IgD-negative memory B cell (primary cell): ENCODE results near the gene DSP. TPM values are rescaled to one million over a fixed set of nuclear protein-coding genes. Genes with fewer than 3 reads are reported as not detected.

Experiments
- H3K27ac Mint-ChIP-seq, 3 donors: one replicate each; pipeline ENCODE4 v1.8.0; 2020 to 2022; ENCODE audit warnings: mild to moderate bottlenecking in 3 of 3, mixed read lengths in 3 of 3, moderate library complexity in 1 of 3
- H3K27me3 Mint-ChIP-seq: one replicate; pipeline ENCODE4 v1.8.0; 2021; ENCODE audit warnings: mixed read lengths
- H3K36me3 Mint-ChIP-seq: one replicate; pipeline ENCODE4 v1.8.0; 2020; ENCODE audit warnings: mild to moderate bottlenecking, mixed read lengths
- H3K4me1 Mint-ChIP-seq, 3 donors: one replicate each; pipeline ENCODE4 v1.8.0; 2020 to 2022; ENCODE audit warnings: mixed read lengths in 3 of 3, mild to moderate bottlenecking in 1 of 3
- H3K4me3 Mint-ChIP-seq, 4 donors: one replicate each; pipeline ENCODE4 v1.8.0; 2020 to 2022; ENCODE audit warnings: mild to moderate bottlenecking in 4 of 4, mixed read lengths in 4 of 4, moderate library complexity in 3 of 4
- H3K9me3 Mint-ChIP-seq, 3 donors: one replicate each; pipeline ENCODE4 v1.8.0; 2020 to 2021; ENCODE audit warnings: mixed read lengths in 3 of 3, mild to moderate bottlenecking in 1 of 3
- polyA plus RNA-seq: library from polyadenylated mRNA; unstranded; fragments of 300-500 nt; fragmentation: Illumina TruSeq; gene quantifications from one replicate; pipeline ENCODE4 v1.2.3, GENCODE V29; 2021

Gene DSP
- polyA plus RNA-seq, 1 donor from 2014 or later = 3.2 TPM

DNA sequence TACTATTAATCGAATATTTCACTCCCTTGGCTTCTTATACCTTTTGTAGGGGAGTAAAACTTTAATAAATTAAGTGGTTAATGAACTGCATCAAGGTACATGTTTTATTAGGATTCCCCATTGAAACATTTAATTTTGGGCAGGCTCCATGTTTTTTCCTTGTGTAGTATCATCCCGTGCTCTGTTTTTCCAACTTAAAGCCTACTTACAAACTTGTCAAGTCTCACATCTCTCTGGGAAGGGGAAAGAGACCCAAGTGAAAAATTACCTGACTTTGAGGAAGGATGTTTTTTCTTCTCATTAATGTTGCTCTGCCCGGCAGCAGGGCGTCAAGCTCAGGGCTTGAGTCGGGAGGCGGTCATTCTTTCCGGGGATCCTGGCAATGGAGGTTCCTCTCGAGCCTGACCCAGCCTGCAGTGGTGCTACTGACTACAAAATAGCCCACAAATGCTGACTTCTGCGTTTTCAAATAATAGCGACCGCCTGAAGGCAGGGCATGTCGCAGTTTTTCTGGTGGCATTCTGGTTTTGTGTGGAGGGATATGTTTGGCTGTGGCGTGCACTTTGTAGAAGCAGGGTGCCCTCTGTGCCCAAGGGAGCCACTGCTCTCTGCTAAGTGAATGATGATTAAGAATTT, 2.4 kb downstream of the DSP start:
- Mint-ChIP-seq H3K4me1 (peaks cover 5 to 9% (median 6%) of the 10 kb centered on the region in 3 donors), H3K4me3 (peak overlapping the region in 3 of 4 donors; percentile 67 to 93 (median 77)), H3K27ac (no peak overlapping the region), H3K36me3 (no peaks in the 10 kb centered on the region), H3K9me3 (peaks cover 0 to 2% (median 0%) of the 10 kb centered on the region in 3 donors), H3K27me3 (peaks cover 40% of the 10 kb centered on the region)

DNA sequence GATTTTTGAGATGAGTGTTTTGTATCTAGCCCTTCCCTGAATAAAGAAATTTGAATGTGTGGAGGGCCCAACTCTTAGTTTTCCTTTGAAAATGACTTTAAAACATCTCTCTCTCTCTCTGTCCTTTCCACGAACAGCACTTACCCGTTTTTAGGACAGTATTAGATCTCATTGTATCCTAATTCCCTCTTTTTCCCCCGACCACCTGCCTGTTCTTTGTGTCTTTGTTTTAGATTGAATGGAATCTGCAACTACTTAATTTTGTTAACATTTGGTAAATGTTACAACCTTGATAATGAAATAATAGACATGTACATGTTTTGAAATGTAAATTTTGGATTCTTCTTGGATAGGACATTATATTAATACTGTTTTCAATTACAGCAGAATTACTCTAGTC, 3.1 kb downstream of the DSP start:
- H3K36me3 Mint-ChIP-seq = no peaks in the 10 kb centered on the region
- peak overlapping the region in 1 of 3 donors; percentile 88 for H3K27ac Mint-ChIP-seq
- H3K4me3 Mint-ChIP-seq = peak overlapping the region in 1 of 4 donors; percentile 93
- peaks cover 42% of the 10 kb centered on the region for H3K27me3 Mint-ChIP-seq
- H3K4me1 Mint-ChIP-seq = peaks cover 5 to 9% (median 6%) of the 10 kb centered on the region in 3 donors
- H3K9me3 Mint-ChIP-seq = peaks cover 0 to 2% (median 0%) of the 10 kb centered on the region in 3 donors

- Mint-ChIP-seq H3K27me3 (peaks cover 35% of the 10 kb centered on the region), H3K36me3 (no peaks in the 10 kb centered on the region), H3K4me3 (no peak overlapping the region), H3K27ac (no peak overlapping the region), H3K9me3 (peaks cover 0 to 2% (median 0%) of the 10 kb centered on the region in 3 donors), H3K4me1 (peaks cover 5 to 6% (median 6%) of the 10 kb centered on the region in 3 donors)
Observed at GRCh38 chr6:7545316-7546019, 4.0 kb downstream of the DSP start.

DNA sequence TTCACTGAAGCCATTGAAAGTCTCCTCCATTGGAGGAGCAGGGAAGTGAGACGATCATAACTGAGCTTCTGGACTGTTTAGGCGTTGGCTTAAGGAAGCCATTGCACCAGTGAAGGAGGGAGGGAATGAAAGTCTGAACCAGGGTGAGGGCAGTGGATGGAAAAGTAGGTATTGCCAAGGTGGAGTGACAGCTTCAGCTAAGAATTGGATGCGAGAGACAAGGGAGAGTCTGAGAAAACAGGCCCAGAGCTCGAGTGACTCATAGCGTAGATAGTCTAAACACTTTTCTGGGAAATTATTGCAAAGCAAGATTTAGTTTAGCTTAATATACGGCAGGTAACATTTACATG, 4.5 kb downstream of the DSP start:
- no peaks in the 10 kb centered on the region for H3K36me3 Mint-ChIP-seq
- H3K27me3 Mint-ChIP-seq = peaks cover 30% of the 10 kb centered on the region
- no peak overlapping the region for H3K4me3 Mint-ChIP-seq
- peaks cover under 1 to 6% (median under 1%) of the 10 kb centered on the region in 3 donors for H3K4me1 Mint-ChIP-seq
- peaks cover 0 to 2% (median 0%) of the 10 kb centered on the region in 3 donors for H3K9me3 Mint-ChIP-seq
- H3K27ac Mint-ChIP-seq = no peak overlapping the region

DNA sequence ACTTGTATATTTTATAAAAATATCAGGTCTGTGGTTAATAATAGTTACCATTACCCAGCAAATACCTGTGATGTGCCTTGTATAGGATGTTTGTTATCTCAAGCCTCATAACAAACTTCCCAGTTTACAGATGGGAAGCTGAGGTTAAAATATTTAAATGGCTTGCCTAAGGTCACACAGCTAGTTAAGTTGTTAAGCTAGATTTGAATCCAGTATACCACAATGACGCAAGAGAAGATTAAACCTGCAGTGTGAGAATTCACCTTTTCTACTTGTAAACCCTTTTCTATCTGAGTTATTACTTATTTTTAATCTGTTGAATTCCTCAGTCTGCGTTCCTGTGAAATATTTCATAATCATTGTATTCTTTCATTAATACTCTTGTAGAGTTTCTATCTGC, 4.9 kb downstream of the DSP start:
- Mint-ChIP-seq H3K36me3 (no peaks in the 10 kb centered on the region), H3K4me1 (peaks cover 0 to 6% (median 0%) of the 10 kb centered on the region in 3 donors), H3K9me3 (peaks cover 0 to 2% (median 0%) of the 10 kb centered on the region in 3 donors), H3K4me3 (no peak overlapping the region), H3K27me3 (peaks cover 30% of the 10 kb centered on the region), H3K27ac (no peak overlapping the region)

DNA sequence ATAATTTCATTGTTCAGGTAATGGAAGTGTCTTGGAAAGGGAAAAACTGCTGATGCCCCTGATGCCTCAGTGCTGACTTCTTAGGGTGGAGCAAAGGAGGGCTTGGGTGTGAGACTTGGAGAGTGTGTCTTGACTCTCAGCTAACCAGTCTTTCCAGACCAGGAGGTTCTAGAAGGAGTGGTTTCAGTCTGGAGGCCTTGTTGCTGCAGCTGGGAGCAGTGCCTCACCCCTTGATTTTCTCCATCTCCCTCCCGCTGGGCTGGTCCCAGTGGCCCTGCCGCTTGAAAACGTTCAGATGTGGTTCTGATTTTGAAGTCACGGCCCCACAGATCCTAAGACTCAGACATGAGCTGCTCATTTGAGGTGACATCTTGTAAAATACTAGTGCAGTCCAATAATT, 5.4 kb downstream of the DSP start:
- H3K4me3 Mint-ChIP-seq = no peak overlapping the region
- peaks cover 25% of the 10 kb centered on the region for H3K27me3 Mint-ChIP-seq

DNA sequence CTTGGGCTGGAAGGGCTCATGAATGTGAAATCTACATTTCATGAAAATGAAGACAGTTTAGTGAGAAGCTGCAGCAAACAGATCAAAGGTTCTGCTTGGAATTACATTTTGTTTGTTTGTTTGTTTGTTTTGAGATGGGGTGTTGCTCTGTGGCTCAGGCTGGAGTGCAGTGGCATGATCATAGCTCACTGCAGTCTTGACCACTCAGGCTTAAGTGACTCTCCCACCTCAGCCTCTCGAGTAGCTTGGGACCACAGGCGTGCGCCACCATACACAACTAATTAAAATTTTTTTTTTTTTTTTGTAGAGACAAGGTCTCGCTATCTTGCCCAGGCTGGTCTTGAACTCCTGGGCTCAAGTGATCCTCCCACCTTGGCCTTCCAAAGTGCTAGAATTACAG, 5.8 kb downstream of the DSP start:
- H3K36me3 Mint-ChIP-seq = no peaks in the 10 kb centered on the region
- H3K4me1 Mint-ChIP-seq = peaks cover 0 to 6% (median 0%) of the 10 kb centered on the region in 3 donors
- no peak overlapping the region for H3K4me3 Mint-ChIP-seq
- no peak overlapping the region for H3K27ac Mint-ChIP-seq
- peaks cover 25% of the 10 kb centered on the region for H3K27me3 Mint-ChIP-seq
- H3K9me3 Mint-ChIP-seq = peaks cover 0 to 2% (median 0%) of the 10 kb centered on the region in 3 donors

More for the DNA sequence above, 5.4 kb downstream of the DSP start:
- Mint-ChIP-seq H3K36me3 (no peaks in the 10 kb centered on the region), H3K4me1 (peaks cover 0 to 6% (median 0%) of the 10 kb centered on the region in 3 donors), H3K9me3 (peaks cover 0 to 2% (median 0%) of the 10 kb centered on the region in 3 donors), H3K27ac (no peak overlapping the region)

GRCh38 chr6:7550433-7550801, 8.9 kb downstream of the DSP start:
- no peaks in the 10 kb centered on the region for H3K9me3 Mint-ChIP-seq
- H3K27me3 Mint-ChIP-seq = peaks cover 13% of the 10 kb centered on the region
- H3K36me3 Mint-ChIP-seq = no peaks in the 10 kb centered on the region
- no peak overlapping the region for H3K4me3 Mint-ChIP-seq
- no peak overlapping the region for H3K27ac Mint-ChIP-seq
- H3K4me1 Mint-ChIP-seq = no peaks in the 10 kb centered on the region

- no peak overlapping the region for H3K4me3 Mint-ChIP-seq
- H3K27me3 Mint-ChIP-seq = peaks cover 8% of the 10 kb centered on the region
- H3K27ac Mint-ChIP-seq = no peak overlapping the region
Observed at GRCh38 chr6:7554533-7555275, 13.2 kb downstream of the DSP start.

GRCh38 chr6:7555671-7556070, 14.2 kb downstream of the DSP start:
- Mint-ChIP-seq H3K27ac (no peak overlapping the region), H3K4me1 (no peaks in the 10 kb centered on the region), H3K27me3 (peaks cover 8% of the 10 kb centered on the region), H3K36me3 (no peaks in the 10 kb centered on the region), H3K4me3 (no peak overlapping the region), H3K9me3 (no peaks in the 10 kb centered on the region)

More at GRCh38 chr6:7554533-7555275, 13.2 kb downstream of the DSP start:
- no peaks in the 10 kb centered on the region for H3K9me3 Mint-ChIP-seq
- no peaks in the 10 kb centered on the region for H3K4me1 Mint-ChIP-seq
- H3K36me3 Mint-ChIP-seq = no peaks in the 10 kb centered on the region

- no peaks in the 10 kb centered on the region for H3K36me3 Mint-ChIP-seq
- H3K4me1 Mint-ChIP-seq = no peaks in the 10 kb centered on the region
- no peak overlapping the region for H3K27ac Mint-ChIP-seq
- H3K9me3 Mint-ChIP-seq = no peaks in the 10 kb centered on the region
- H3K27me3 Mint-ChIP-seq = peaks cover 7% of the 10 kb centered on the region
- H3K4me3 Mint-ChIP-seq = no peak overlapping the region
Observed at GRCh38 chr6:7556394-7557106, 15.1 kb downstream of the DSP start.

DNA sequence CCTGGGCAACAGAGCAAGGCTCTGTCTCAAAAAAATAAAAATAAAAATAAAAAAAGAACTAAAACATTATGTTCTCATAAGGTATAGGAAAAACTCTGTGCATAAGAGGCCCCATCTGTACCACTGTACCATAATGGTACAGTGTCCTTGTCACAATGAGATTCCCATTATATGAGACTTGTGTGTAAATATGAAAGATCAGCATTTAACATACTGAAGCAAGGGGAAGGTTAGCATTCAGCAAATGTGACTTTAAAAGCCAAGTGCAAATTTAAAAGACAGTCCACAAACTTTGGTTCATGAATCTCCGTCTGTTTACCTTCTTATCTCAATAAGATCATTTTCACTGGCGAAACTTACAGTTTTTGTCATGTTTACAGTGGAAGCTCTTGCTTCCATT, 16.2 kb downstream of the DSP start:
- Mint-ChIP-seq H3K9me3 (no peaks in the 10 kb centered on the region), H3K27ac (no peak overlapping the region), H3K4me3 (no peak overlapping the region), H3K4me1 (no peaks in the 10 kb centered on the region), H3K36me3 (no peaks in the 10 kb centered on the region), H3K27me3 (peaks cover 7% of the 10 kb centered on the region)

DNA sequence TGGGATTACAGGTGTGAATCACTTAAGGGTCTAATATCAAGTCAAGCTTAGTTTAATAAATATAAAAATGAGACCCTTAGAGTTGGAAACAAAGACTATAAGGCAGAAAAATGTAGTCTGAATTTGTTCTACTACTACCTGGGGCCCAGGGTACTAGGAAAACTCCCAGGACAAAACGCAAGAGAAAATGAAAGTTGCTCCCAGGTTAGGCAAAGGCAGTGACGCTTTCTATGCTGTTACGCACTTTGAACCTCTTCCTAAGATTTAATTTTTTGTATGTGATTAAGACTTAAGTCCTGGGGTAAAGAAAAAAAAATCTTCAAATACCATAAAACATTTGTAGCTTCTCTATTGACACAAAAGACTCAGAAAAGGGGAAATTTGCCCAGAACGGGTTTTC, 17.3 kb downstream of the DSP start:
- peaks cover 7% of the 10 kb centered on the region for H3K27me3 Mint-ChIP-seq
- H3K4me1 Mint-ChIP-seq = no peaks in the 10 kb centered on the region
- no peak overlapping the region for H3K27ac Mint-ChIP-seq
- H3K9me3 Mint-ChIP-seq = no peaks in the 10 kb centered on the region
- no peaks in the 10 kb centered on the region for H3K36me3 Mint-ChIP-seq
- no peak overlapping the region for H3K4me3 Mint-ChIP-seq

DNA sequence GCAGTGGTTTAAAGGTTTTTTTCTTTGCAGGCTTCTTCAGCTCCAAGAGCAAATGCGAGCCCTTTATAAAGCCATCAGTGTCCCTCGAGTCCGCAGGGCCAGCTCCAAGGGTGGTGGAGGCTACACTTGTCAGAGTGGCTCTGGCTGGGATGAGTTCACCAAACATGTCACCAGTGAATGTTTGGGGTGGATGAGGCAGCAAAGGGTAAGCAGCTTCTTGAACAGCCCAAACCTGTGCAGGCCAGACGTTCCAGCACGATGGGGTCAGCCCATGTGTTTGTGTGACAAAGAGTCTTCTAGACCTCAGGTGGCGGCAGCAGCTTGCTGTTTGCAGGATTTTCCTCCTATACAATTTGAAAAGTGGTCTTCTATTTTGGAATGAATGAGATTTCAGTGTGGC, 17.7 kb downstream of the DSP start:
- Mint-ChIP-seq H3K27me3 (peaks cover 9% of the 10 kb centered on the region), H3K9me3 (no peaks in the 10 kb centered on the region), H3K27ac (no peak overlapping the region), H3K4me3 (no peak overlapping the region), H3K36me3 (no peaks in the 10 kb centered on the region), H3K4me1 (no peaks in the 10 kb centered on the region)
